Suppressor macrophage treated with lipopolysaccharide for 1 hour (primary cell): ENCODE results near the gene RFPL2.

Experiments used
- DNase-seq, 3 donors: peaks; one replicate each; pipeline ENCODE4 v3.0.0-alpha.2; 2020 to 2022

RFPL2 gene

DNA sequence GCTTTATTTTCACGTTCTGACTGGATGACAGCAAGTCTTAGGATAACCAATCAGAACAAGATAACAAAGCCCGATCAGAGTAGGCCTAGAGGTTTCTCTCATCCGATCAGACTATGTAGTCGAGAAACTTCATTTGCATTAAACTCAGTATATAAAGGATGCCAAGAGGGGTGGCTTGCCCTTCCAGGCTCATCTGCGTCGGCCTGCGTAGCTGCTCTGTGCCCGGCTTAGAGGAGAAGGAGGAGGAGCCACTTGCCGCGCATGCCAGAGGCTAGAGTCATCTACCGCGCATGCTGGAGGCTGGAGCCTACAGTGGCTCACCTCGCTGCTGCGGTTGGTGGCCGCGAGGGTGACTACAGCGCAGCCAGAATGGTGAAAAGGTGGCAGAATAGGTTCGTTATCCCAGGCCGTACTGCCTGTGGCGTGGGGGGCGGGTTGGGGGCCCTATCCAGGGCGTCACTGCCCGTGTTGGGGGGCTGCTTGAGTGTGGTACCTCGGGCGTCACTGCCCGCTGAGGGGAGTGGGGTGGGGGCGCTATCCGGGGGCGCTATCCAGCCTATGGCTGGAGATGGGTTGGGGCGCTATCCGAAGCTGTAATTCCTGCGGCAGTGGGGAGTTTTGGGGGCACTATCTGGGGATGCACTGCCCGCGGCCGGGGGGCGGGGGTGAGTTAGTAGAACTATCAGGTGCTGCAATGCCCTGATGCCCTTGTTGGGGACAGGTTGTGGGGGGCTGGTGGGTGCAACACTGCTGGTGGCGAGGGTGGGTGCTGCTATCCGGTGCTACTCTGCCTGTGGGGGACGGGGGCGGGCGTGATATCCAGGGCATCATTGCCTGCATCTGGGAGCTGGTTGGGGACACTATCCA lies at the start of gene RFPL2:
RFPL2 (minus strand) TSS at position 218 of the 867 bp plus-strand sequence. CDS start 2,622 bp downstream, outside the sequence.
- peak in 1 of 3 donors; percentile 15 for DNase-seq

DNA sequence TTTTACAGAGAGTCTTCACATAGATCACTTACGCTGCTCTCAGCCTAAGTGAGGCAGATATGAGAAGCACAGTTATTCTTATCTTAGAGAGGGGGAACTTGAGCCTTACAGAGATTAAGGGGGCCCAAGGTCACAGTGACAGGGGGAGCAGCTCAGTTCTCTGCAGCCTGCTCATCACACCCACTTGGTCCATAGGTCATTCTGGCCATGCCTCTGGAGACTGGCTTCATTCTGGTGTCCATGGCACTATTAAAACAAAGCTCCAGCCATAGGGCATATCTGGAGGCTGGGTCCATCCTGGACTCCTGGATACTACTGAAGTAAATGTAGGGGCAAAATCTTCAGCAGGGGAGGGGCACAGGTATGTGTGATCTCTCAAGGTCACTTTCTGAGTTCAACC lies 44.4 kb upstream of the RFPL2 start:
- no peak for DNase-seq

DNA sequence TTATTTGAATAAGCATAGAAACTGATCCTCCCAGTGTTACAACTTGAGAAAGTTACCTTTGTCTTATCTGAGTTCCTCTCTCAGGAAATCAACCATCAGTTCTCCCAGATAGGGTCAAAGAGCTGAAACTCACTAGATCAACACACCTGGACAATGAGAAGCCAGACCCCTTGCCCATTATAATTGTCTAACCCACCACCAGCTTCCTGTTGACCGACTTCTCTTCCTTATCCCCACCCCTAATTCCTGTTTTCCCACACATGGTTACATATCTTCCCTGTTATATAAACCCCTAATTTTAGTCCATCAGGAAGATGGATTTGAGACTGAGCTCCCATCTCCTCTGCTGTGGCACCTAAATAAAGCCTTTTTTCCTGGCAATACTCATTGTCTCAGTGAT lies 43.4 kb upstream of the RFPL2 start:
- DNase-seq, result no peak

DNA sequence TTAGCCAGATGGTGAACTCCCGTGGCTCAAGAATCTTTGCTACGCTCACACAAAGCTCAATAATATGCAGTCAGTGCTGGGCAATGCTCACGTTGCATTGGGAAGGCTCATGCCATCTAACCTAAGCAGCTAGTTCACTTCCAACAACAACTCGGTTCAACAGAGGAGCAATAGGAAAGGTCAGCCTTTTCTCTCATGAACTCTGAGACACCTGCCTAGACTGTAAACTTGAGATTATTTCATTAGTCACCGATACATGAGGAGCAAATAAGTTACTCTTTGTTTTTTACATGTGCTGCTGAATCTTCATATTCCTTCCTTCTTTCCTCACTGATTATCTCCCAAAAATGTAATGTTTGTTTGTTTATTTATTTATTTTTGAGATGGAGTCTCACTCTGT lies 41.3 kb upstream of the RFPL2 start:
- no peak for DNase-seq

DNA sequence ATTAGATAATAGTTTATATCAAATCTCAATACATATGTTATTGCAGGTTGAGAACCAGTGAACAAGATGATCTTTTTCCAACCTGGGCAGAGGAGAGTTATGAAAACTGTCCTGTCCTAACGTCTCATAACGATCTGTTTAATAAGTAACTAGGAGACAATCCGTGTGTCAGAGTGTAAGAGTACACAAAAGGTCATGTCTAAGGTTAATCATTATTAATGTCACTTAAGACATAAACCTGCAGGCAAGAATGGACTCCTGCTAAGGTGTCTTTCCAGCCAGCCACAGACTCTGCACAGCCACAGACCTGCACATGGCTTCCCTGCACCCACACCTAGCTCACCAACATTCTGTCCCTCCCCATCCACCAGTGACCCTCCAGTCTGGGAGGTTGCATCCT lies 40.2 kb upstream of the RFPL2 start:
- DNase-seq, result no peak

DNA sequence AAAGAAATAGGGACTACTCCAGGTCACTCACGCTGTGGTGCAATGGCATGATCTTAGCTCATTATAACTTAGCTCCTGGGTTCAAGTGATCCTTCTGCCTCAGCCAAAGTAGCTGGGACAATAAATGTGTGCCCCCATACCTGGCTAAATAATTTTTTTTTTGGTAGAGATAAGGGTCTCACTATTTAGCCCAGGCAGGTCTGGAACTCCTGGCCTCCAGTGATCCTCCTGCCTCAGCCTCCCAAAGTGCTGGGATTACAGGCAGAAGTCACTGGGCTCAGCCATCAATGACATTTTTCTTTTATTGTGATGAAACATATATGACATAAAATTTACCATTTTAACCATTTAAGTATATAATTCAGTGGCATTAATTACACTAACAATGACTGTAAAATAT lies 39.7 kb upstream of the RFPL2 start:
- DNase-seq, result no peak

DNA sequence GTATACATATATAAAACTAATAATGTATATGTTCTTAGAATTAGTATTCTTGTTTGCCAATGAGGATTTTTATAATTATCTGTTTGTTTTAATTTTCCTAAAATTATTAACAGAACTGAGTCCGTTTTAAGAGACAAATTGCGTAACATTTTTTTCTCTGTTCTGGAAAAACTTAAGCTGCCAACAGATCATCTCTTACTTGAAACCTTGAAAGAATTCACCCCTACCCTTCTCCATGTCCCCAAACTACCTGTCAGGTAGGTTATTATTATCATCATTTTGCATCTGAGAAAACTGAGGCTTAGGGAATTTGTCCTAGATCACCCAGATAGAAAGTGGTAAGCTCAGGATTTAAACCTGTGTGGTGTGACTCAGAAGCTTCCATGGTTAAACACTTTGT lies 35.6 kb upstream of the RFPL2 start:
- DNase-seq, result no peak

DNA sequence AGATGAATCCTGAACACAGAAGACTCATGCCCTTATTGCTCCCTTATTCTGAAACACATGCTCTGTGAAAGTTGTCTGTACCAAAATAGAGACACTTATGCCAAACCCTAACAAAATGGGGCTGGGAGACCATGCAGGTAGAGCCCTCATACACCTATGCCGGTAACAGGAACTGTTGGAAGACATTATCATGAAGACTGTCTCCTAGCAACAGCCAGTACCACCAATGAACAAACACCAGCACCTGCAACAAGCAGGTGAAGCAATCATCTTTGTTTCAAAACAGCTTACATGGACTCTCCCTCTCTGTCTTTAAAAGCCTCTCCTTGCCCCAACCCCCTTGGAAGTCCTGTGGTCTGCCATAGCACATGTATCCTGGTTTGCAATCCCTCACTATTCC lies 33.0 kb upstream of the RFPL2 start:
- no peak for DNase-seq

DNA sequence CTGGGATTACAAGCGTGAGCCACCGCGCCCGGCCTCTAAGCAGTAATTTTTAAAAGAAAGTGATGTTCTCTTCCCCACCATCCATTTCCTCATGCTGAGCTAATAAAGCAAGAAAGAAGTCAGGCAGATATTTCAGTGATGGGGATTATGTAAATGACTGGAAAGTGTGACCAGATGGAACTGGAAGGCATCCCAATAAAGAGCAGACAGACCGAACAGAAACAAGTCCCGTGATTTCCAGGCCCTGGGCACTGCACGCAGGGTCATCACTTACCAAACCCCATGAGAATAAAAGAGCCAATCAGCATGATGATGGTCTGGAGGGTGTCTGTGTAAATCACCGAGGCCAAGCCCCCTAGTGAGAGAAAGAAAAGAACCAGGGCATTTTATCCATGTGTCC lies 32.1 kb upstream of the RFPL2 start:
- no peak for DNase-seq

DNA sequence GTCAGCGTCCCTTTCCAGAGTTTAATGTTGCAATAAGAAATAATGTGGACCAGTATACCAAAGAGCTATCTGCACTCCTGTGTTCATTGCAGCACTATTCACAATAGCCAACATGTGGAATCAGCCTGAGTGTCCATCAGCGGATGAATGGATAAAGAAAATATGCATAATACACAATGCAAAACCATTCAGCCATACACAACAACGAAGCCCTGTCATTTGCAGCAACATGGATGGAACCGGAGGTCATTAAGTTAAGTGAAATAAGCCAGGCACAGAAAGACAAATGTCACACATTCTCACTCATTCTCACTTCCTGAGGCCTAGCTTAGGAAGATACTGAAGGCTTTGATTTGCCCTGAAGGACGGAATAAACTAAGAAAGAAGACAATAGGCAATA lies 28.2 kb upstream of the RFPL2 start:
- no peak for DNase-seq

DNA sequence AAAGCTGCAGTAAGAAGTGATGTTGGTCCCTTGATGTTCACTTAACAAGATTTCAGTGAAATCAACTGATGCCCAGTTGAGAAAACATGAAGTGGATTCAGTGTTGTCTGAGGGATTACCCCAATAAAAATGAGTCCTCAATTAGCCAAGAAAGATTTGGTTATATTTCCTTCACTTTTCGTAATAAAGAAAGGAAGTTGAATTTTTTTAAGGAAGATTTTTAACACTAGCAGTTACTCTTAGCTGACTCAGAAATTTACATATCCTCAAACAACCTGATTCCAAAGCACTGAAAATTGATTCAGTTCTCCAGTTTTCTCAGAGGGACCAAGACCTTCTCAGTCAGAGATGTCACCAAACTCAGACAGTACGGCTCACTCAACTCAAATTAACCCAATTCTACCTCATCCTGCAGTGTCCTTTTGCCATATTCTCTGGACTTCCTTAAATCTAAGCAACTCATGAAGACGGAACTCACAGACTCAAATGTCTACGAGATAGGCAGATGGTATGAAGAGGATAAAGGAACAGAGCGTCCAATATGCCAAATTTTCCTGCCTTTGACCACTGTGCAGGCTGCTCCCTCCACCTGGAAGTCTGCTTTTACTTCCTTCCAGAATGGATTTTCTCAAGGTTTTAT lies 27.4 kb upstream of the RFPL2 start:
- peak; percentile 28 to 71 (median 64) for DNase-seq

DNA sequence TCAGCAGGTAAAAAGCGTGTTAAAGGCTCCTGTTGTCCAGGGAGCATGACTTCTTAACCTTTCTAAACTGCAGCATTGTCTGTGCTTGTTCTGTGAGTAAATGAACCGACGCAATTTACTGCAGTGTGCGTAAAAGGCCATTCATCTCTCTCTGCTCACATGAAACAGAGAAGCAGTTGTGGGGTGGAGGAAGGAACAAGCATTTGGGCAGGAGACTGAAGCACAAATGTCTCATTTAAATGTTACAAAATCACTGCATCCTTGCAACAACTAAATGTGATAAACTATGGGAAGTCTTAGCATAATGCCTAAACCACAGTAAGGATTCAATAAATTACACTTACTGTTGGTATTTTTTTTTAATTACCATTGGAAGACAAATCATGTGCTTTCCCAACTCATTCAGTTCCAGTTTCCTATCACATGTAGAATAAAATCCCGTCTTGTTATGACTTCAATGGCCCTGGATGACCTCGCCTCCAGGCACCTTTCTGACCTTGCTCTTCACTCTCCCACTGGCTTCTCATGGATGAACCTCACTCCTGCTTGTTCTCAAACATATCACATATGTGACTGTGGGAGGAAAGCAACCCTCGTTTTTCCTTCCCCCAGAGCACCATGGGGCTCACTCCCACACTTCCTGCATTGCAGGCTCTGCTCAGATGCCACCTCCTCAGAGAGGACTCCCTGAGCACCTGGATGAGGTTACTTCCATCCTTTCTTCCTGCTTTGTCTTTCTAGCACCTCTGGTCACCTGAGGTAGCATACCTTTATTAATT lies 21.6 kb upstream of the RFPL2 start:
- peak; percentile 44 to 71 (median 70) for DNase-seq

DNA sequence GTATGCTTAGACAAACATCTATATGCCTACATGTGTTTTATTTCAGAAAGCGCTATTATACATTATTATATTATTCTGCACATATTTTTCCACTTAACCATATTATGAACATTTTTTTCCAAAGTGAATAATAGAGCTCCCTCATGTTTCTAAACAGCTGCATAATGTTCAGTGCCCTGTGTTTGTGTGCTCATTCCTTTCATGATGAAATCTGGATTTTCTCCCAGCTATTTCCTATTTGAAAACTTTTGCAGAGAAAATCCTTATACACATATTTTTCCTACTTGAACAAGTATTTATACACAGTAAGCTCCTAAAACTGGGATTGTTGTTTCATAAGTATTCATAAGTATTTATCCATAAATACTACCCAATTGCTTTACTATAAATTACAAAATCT lies 18.1 kb upstream of the RFPL2 start:
- no peak for DNase-seq

DNA sequence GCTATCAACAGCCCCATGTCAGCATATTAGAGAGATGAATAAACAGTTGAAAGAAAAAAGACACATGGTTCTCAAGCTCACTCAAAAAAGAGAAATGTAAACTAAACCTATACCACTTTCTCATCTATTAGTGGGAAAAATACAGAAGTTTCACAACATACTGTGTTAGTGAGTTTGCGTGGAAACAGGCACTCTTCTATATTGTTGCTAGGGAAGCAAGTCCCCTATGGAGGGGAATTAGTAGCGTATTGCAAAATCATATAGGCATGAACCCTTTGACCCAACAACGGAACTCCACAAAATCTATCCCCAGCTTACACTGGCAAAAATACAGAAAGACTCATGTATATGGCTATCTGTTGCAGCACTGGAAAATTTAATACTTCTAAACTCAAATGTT lies 14.2 kb upstream of the RFPL2 start:
- peak; percentile 70 to 90 (median 85) for DNase-seq

DNA sequence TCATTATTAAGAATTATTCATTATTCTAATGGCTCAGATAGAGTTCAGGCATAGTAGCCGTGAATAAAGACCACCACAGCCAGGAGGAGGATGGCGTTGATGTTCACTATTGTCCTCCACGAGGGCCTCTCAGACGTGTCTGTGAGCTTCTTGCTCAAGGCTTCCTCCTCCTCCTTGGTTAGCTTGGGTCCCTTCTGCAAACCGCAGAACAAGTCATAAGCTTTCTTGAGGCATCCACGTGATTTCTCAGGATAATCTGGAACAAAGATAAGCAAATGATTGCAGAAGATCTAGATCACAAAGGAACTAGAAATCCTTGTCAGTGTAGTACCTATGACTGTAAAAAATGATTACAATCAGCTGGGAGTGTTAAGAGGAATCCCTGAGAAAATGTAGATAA lies 13.6 kb upstream of the RFPL2 start:
- peak; percentile 81 to 85 (median 84) for DNase-seq

DNA sequence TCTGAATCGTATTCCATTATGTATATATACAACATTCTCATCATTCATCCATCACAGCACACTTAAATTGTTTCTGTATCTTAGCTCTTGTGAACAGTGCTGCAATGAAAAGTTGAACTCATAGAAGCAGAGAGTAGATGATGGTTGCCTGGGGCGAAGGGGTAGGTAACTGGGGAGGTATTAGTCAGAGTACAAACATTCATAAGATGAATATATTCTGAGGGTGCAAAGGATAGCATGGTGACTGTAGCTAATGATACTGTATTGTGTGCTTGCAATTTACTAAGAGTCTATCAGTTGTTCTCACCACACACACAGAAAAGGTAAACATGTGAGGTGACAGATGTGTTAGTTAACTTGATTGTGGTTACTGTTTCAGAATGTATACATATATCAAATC lies 12.6 kb upstream of the RFPL2 start:
- DNase-seq, result no peak

DNA sequence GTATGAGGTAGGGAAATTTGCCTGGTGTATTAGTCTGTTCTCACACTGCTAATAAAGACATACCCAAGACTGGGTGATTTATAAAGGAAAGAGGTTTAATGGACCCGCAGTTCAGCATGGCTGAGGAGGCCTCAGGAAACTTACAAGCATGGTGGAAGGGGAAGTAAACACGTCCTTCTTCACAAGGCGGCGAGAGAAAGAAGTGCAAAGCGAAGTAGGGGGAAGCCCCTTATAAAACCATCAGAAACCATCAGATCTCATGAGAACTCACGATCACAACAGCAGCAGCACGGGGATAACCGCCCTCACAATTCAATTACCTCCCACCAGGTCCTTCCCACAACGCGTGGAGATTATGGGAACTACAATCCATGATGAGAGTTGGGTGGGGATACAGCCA lies 12.0 kb upstream of the RFPL2 start:
- no peak for DNase-seq

DNA sequence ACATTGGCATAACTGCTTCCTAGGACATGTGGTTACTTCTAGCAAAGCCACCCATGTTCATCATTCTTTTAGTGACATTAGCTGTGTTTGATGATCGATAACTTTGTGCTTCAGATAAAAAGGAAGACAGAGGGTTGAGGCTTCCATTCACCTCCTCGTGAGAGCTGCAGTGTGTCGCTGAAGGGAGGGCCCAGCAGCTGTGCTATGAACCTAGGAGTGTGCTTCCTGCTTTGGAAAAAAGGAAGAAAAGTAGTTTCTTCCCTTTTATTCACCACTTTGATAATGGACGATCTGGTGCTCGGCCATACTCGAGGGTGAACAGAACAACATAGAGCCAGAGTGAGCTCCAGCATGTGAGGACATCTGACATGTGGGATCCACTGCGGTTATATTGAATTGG lies 6.1 kb upstream of the RFPL2 start:
- peak; percentile 25 to 41 (median 39) for DNase-seq

DNA sequence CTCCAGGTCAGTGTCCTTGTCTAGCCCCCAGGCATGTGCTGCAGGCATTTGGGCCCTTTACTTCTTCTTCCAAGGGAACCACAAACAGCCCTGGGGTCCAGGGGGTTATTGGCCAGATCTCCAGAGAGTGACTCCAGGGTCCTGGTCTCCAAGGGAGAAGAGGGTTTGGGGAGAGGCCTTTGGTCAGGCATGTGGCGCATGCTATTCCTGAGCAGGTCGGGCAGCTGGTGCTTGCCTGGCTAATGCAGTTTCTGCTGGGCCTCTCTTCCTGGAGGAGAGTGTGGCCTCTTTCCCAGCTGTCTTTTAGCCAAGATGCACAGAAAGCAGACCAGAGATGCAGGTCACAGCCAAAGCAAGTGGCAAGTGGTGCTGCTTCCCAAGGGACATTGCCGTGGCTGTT lies 3.8 kb upstream of the RFPL2 start:
- no peak for DNase-seq

DNA sequence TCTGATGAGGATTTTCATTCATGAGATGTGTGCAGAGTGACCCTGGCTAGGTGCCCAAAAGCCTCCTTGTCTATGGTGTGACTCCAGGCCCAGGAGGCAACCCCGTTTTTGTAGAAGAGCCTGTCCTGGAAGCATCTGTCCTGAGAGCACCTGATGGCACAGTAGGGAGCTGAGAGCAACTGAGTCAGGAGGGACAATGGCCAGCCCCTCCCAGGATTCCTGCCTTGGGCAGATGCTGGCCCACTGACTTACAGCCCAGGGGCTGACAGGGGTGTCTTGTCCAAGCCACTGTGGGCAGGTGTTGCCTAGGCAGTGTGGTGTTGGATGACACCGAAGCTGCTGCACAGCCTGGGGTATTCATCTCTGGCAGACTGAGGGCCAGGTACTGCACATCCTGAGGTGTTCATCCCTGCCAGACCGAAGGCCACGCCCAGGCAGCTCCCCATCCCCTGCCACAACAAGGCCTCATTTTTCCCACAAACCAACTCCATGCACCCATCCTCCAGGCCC lies 3.2 kb upstream of the RFPL2 start:
- no peak for DNase-seq

DNA sequence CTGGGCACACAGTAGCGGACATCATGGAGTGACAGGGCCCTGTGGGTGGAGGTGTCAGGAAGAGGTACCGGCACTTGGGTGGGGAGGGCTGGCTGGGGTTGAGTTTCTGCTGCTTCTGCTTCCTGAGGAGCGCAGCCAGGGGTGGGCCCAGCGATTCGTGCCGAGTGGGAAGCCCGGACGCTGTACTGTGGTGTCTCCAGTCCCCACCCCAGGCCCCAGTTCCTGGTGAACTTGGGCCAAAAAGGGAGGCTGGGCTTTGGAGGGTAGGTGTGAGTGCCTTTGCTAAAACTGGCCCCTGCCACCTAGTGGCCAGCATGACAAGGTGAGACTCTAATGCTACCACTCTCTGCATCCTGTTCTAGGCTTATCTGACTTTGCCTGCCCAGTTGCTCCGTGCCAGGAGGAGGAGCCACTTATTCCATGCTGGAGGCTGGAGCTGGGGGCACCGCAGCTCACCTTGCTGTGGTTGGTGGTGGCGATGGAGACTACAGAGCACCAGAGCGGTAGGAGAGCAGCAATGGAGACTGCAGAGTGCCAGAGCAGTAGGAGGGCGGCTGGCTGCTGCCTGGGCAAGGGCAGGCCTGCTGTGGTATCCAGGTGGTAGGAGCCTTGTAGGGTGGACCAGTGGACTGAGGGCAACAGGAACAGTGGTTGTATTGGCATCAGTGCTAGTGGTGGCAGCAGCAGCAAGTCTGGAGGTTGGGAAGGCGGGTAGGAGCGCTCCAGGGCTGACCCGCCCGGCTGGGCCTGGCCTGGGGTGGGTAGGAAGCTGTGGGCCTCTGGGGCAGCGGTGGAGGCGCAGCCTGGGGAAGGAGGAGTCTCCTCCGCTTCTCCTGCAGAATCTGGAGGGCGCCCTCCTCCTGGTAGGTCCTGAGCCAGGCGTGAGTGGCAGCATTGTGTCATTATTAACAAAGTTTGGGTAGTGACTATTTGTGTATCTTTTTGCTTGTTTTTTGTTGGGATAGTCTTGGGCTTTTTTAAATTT lies 2.2 kb upstream of the RFPL2 start:
- peak; percentile 33 to 62 (median 42) for DNase-seq
